Fibroblast of upper back skin (primary cell): ENCODE measurements around the gene LRRTM2.
"Not testable (repeated sequence)": the region's sequence is repeated elsewhere in the genome, so short reads cannot be mapped to it uniquely, and the experiment has no call there.

Source experiments
- DNase-seq: peaks from one replicate; pipeline ENCODE4 v3.0.0-alpha.2; 2013

The LRRTM2 gene

GRCh38 chr5:138834853-138835252 is 40.3 kb downstream of the LRRTM2 start:
- not testable (repeated sequence) for DNase-seq

- no peak for DNase-seq
Observed at GRCh38 chr5:138833726-138834480, 41.2 kb downstream of the LRRTM2 start.

- no peak for DNase-seq
Observed at GRCh38 chr5:138833080-138833479, 42.1 kb downstream of the LRRTM2 start.

GRCh38 chr5:138832218-138832617 is 42.9 kb downstream of the LRRTM2 start:
- peak; percentile 27 for DNase-seq

- peak; percentile 52 for DNase-seq
Observed at GRCh38 chr5:138831703-138832102, 43.4 kb downstream of the LRRTM2 start.

GRCh38 chr5:138829341-138829740 is 45.8 kb downstream of the LRRTM2 start:
- peak; percentile 29 for DNase-seq

- DNase-seq = no peak
Observed at GRCh38 chr5:138828556-138828955, 46.6 kb downstream of the LRRTM2 start.

GRCh38 chr5:138824924-138825863 is 49.9 kb downstream of the LRRTM2 start:
- no peak for DNase-seq

- no peak for DNase-seq
Observed at GRCh38 chr5:138824516-138824915, 50.6 kb downstream of the LRRTM2 start.

GRCh38 chr5:138820695-138821094 is 54.4 kb downstream of the LRRTM2 start:
- no peak for DNase-seq

GRCh38 chr5:138819081-138819480 is 56.1 kb downstream of the LRRTM2 start:
- DNase-seq = no peak
